HG03378 (cell line): Measurements from ENCODE around the gene AUTS2.
A peak's percentile ranks its signal among the peaks of the same experiment; 100 is the strongest.

Source experiments
- ATAC-seq: cut with Tn5 transposase; IDR thresholded peaks from one replicate; pipeline ENCODE4 v1.9.1; 2021; ENCODE audit warnings: mild to moderate bottlenecking, moderate library complexity; ENCODE audit not compliant: unreplicated experiment

Gene AUTS2

DNA sequence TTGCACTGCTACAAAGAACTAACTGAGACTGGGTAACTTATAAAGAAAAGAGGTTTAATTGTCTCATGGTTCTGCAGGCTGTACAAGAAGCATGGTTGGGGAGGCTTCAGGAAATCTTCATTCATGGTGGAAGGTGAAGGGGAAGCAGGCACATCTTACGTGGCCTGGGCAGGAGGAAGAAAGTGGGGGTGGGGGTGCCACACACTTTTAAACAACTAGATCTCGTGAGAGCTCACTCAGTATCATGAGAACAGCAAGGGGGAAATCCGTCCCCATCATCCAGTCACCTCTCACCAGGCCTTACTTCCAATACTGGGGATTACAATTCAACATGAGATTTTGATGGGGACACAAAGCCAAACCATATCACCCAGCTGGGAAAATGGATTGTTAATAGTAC lies 281.7 kb downstream of the AUTS2 start:
- ATAC-seq, result no peak

DNA sequence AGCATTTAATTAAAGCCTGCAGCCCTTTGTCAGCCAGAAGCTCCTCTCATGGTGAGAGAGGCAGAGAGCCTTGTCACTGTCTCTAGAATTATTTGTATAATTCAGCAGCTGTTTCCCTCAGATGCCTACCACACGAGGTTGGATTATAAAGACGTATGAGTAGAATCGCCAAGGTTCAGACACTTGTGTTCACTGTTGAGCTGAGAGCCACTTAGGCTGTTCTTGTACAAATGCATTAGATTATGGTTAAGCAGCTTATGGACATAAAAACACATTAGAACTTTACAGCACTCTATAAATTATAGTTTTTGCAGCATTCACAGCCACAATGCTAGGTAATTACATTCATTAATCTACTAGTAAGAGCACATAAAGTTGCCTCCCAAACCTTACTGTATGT lies 282.6 kb downstream of the AUTS2 start:
- ATAC-seq, result no peak

DNA sequence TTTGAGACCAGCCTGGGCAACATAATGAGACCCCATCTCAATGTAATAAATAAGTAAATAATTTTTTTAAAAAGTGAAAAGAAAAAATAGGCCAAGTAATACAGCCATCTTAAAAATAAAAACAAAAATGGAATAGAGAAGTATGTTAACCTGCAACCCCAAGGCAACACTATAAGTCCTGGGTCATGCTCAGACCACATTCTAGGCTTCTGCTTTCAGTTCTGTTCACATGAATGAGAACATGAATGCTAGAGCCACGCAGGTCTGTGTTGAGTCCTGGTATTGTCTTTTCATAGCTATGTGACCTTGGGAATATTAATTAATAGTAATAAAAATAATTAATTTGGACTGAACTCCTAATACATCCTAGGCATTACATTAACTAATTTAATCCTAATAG lies 284.0 kb downstream of the AUTS2 start:
- peak; percentile 84 for ATAC-seq

DNA sequence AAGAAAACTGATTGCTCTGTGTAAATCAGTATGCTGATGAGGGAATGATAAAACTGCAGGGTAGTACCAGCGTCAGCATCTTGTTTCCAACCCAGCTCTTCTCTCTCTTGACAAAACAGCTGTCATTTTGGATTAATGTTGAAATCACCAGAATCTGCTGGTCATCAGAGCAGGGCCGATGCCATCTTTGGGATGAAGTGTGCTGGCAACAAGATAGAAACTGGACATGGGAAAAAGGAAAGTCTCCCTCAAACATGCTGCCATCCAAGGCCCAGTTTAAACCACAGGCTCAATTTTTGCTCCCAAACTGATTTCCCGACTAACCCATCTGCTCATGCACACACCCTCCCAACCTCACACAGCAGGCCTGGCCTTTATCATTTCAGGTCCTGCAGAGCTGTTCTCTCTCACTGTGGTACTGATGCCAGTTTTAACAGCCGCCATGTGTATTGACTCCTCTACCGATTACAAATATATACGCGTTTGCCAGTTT lies 285.2 kb downstream of the AUTS2 start:
- no peak for ATAC-seq

DNA sequence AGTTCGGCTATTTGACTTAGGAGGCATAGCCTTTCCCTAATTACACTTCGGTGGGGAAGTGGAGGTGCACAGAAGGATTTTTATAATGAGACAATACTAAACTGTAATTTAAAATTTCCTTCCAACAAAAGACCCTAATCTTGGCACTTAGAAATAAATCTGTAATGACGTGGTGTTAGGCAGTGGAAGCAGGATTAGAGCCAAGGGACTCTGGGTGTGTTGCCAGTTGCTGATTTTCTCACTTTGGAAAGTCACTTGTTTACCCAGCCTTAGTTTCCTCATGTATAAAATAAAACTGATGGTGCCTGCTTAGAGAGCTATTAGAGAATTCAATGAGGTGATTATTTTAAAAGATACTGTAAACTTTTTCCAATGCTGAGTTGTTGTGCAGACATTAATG lies 287.2 kb downstream of the AUTS2 start:
- no peak for ATAC-seq

DNA sequence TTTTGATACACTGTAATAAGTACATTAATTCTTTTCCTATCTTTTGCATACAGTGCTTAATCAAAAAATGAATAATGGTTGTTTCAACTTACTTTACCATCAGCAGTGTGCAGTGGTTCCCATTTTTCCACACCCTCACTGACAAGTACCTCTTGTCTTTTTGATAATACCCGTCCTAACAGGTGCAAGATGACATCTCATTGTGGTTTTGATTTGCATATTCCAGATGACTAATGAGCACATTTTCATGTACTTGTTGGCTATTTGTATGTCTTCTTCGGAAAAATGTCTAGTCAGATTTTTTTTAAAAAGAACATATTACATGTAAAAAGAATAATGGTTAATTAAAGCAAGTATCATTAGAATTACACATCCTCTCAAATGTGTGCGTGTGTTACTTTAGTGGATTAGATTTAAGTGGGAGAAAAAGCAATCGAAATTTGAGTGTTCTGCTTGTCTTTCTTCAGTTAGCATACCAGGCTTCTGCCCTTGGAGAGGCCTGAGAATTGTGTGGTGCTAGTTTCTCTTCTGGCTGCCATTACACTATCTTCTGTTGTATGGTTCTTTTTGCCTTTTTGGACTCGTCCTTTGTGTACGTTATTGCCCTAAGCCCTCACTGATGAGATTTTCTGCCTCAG lies 291.2 kb downstream of the AUTS2 start:
- ATAC-seq, result peak; percentile 63

DNA sequence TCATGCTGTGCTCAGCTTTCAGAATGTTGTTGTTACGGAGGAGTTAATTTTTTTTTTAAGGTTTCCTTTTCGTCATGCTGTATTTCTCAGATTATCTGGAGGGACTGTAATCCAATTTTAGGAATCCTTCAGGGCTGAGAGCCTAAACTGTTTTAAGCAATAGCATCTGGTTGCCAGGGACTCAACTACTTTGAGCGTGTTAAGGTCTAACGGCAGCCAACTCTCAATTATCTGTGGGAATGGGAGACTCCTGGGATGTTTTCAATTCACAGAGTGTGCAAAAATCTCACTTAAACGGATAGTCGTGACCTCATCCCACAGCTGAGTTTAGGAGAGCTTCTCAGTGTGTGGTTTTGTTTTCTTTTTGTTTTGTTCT lies 291.7 kb downstream of the AUTS2 start:
- no peak for ATAC-seq

DNA sequence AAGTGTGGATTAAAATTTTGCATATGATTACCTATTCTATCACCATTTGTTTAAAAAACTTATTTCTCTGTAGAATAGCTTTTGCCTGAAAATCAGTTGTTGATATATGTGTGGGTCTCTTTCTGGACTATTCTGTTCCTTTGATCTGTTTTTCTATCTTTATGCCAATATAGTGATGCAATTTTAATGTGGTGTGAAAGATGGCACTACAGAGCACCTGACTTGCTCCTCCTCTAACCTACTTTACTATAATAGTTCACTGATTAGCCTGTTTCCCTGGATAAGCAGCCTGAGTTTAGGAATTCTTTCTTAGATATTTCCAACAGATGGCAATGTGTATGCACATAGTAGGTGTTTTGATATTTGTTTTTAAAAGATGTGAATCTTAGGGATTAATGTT lies 294.5 kb downstream of the AUTS2 start:
- ATAC-seq, result no peak

DNA sequence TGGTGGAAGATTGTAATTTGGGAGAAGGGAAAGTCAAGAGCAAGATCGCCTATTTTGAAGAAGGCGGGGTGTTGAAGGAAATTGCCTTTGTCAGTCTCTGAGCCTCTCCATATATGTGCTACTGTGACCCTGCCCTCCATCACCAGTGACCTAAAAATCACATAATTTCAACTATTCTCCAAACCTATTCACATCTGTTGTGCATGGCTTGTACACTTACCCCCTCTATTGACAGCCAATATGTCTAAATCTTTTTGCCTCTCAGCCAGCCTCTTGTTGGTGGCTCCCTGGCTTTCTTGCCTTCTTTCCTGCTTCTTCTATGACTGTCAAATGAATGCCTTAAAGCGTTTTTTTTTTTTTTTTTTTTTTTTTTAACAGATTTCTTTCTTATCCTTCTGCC lies 295.6 kb downstream of the AUTS2 start:
- peak; percentile 32 for ATAC-seq

DNA sequence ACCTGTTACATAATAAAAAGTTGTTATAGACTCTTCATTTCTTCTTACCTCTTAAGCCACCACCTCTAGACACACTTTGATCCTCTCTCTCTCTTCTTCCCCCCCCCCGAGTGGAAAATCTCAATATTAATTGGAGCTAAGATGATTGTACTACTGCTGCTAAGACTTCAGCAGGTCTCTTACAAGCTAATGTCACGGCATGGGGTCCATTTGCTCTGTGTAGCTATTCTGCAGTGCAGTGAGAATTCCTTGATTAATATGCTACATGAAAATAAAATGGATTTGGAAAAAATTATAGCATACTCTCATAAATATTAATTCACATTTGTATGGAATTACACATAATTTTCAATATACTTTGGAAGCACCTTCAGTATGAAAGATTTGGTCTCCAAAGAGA lies 297.2 kb downstream of the AUTS2 start:
- ATAC-seq, result no peak

DNA sequence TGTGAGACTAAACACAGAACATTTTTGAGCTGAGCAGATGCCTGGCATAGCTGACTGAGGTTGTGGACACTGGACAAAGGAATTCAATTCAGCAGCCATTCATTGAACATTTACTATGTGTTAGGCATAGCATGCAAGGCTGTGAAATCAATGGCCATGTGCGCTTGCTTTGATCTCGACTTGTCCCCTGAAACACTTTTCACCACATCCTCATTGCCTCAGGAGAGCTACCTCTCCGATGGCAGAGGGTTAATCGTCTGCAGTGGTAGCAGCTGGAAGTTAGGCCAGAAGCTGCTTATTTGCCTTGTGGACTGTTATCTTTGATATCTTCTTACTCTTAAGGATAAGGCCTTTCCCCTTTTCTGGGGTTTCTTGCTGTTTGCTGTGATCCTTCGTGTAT lies 297.8 kb downstream of the AUTS2 start:
- no peak for ATAC-seq

DNA sequence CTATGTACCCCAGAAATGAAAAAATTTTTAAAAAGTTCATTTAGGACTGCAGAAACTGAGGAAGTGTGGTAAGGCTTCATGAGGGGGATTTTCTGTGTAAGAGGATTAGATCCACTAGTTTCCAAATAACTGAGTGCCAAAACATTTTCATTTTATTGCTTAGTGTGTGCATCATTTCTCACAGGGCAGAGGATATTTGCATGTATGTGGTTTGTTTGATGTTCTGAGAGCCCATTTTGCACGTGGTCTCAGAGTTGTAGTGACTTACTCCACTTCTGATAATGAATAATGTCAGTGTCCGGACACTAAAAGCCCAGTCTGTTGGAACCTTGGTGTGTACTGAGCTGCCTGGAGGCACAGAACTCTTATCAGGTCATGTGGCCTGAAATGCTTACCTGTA lies 299.9 kb downstream of the AUTS2 start:
- peak; percentile 94 for ATAC-seq

DNA sequence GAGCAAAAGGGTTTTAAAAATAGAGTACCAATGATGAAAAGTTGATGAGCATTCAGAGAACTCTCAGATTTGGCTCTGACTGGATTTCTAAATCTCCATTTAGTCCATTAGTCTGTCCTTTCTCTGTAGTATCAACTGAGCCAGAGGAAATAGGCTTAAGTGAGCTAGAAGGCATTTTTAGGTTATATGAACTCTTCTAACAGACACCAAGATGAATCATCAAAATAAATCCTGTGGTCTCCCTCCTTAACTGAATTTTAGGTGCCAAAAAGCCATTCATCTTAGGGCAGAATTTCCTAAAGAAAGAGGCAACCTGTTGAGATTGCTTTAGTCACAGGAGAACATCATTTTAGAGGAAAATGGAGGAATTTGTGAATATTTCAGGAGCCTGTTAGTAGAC lies 305.1 kb downstream of the AUTS2 start:
- ATAC-seq, result no peak

DNA sequence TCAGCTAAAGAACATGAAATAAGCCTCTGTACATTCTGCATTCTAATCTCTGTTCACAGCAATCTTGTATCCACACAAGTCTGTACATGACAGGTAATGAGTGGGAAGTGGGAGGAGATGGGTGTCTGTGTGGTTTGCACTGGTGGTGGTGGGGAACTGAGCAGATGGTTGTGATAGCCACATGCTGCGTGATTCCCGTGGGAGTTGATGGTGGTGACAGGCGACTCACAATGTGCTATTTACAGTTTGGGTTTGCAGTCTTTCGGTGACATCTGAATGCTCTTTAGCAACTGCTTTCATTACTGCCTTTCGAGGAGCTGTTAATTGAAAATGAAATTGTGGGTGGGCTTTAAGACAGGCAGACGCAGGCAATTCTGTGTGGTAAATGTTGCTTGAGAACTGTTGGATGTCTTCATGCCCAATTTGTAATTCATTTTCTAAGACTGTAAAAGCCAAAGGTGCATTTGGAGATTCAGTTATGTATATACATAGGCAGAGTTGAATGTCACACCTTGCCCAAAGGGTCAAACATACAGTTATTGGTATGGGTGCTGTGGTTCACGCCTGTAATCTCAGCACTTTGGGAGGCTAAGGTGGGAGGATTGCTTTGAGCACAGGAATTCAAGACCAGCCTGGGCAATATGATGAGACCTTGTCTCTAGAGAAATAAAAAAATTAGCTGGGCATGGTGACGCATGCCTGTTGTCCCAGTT lies 308.2 kb downstream of the AUTS2 start:
- peak; percentile 94 for ATAC-seq

DNA sequence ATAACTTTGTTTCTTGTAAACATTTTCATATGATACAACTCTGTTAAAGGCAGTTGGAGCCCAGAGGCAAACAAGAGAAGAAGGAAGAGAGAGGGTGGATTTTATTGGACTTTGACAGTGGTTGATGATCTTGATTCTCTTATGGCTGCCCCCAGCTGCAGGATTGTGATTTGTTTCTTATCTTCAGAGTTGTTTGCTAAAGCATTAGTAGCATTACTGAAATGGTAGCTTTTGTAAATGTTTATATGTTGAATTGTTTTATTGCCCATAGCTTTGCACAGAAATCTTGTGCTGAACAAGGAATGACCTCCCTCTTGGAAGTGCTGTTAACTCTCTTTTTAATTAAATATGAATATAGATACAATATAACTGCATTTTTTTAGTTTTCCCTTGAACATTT lies 309.4 kb downstream of the AUTS2 start:
- ATAC-seq, result no peak

DNA sequence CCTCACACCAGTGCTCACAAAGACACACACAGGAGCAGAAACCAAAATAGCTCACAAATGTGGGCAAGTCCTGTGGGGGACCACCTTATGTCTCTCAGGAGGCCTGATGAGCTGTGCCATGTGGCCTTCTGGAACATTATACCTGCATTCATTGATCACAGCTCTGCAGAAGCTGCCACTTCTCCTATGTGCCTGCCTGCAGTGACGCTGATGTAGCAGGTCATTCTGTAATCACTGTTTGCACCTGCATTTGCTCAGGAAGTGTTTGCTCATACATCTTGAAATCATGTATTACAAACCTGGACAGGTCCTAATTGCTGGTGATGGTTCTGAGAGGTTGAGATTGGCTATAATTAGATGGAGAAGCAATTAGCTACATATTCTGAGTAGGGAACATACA lies 310.2 kb downstream of the AUTS2 start:
- no peak for ATAC-seq

DNA sequence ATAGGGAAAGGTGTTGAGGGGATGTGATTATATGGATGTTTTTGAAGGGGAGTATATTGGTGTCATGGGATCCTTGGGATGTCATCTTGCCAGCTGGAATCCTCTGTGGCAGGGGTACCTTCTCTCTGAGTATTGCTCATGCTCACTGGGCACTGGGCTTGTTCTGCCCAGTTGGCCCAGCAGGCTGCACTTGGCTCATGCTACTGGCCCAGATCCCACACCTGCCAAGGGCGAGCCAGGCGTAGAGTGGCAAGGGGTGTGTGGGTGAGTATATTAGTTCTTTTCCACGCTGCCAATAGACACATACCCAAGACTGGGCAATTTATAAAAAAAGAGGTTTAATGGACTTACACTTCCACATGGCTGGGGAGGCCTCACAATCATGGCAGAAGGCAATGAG lies 311.9 kb downstream of the AUTS2 start:
- ATAC-seq, result no peak

DNA sequence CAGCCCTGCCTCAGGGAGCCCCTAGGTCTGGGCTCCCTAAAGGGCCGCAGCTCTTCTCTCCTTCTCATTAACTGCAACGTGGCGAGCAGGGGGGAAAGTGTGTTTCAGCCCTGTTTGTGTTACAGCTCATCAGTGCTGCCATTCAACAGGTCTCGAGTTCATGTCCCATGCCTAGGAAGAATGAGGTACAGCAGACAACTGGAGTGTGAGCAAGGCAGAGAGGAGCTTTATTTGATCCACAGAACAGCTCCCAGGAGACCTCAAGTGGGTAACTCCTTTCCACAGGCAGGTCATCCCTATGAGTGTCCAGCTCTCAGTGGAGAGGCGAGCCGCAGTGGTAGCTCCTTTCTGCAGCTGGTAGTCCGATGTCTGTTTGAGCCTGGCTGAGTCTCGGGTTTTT lies 313.1 kb downstream of the AUTS2 start:
- ATAC-seq, result no peak

DNA sequence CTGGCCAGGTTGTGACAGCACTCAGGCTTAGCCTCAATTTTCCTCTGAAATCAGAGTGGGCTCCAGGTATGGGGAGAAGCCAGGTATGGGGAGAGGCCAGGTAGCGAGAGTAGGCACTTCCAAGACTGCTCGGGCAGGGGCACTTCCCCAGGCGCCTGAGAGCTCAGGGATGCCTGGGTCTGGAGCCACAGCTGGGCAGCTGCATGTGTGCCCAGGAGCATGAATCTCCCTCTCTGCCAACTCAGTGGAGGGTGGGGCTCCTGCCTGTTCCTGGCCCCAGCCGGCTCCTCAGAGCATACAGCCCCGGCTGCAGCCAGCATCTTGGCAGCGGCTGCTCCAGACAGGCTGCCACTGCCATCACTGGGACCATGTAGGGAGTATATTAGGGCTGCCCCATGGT lies 313.9 kb downstream of the AUTS2 start:
- ATAC-seq, result no peak

DNA sequence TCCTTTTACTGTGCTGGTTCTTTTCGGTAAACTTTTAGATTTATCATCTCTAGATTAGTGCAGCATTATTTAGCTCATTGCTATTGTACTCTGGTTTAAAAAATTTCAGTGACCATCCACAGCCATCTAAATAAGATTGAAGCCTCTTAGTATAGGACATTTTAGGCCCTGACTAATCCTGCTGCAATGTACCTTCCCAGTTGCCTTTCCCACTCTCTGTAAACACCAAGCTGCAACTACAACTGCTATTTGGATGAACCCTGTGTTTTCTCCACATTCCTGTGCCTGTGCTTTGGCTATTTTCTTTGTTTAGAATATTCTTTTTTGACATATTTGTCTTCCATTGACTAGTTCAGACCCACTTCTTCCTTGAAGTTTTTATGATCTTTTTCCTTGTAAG lies 314.6 kb downstream of the AUTS2 start:
- ATAC-seq, result no peak

DNA sequence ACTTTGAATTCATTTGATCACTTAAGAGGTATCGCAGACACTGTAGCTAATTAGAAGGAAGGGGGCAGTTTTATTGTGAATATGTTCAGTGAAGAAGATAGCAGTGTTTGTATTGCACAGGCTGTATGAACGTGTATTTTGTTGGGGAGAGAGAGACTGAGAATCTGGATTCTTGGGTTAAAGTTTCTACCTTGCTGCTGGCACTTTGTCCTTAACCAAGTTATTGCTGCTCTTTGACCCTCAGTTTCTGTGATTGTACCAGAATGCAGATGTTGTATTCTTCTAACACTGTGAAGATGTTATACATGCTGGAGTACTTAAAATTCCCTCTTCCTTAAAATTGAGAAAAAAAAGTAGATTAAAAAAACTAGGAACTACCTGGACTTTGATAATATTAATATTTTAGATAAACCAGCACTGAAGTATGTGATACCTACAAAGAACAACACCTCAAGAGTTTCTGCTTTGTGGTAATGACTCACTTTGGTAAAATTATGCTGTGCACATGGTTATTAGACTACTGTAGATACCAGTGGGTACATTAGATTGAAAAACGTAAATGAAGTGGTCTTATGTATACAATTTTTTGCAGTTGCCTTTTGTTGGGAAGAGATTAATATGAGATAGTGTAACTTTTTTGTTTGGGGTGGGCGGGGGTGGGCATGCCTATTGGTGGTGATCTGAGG lies 321.3 kb downstream of the AUTS2 start:
- ATAC-seq, result no peak

DNA sequence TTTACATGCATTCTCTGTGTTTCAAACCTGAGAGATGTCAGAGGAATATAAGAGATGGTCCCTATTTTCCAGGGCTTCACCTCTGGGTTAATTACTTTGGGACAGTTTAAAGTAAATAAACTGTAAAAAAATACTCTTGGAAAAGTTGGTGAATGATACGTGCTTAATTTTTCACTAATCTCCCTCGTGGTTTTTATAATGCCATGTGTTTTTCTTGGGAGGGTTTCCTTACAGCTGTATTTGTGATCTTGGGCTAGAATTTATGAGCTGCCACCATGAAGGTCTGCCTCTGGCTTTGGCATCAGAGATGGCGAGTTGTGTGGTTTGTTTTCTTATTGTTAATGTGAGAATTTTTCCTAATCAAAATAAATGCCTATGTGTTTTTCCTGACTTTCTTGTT lies 322.5 kb downstream of the AUTS2 start:
- ATAC-seq, result no peak
